HepG2 (cell line): ENCODE measurements around the gene MAP3K14. TPM values are rescaled to one million over a fixed set of nuclear protein-coding genes. Genes with fewer than 3 reads are reported as not detected.
A peak's percentile ranks its signal among the peaks of the same experiment; 100 is the strongest.

ENCODE experiments used
- ARNTL ChIP-seq: sonication (generic); formaldehyde crosslinking; IDR thresholded peaks from 2 replicates; pipeline ENCODE4 v1.4.0; 2020; ENCODE audit warnings: mild to moderate bottlenecking, missing genetic modification reagents
- CENPT ChIP-seq: sonication (generic); formaldehyde crosslinking; IDR thresholded peaks from 2 replicates; pipeline ENCODE4 v1.8.0; 2022; ENCODE audit warnings: low read depth, mild to moderate bottlenecking, moderate library complexity, missing genetic modification reagents
- ESRRA ChIP-seq: sonication (generic); formaldehyde crosslinking; IDR thresholded peaks from 2 replicates; pipeline ENCODE4 v1.5.1; 2020; ENCODE audit warnings: mild to moderate bottlenecking, low read depth, missing genetic modification reagents
- HDAC2 ChIP-seq: sonication (generic); formaldehyde crosslinking; IDR thresholded peaks from 2 replicates; pipeline ENCODE4 v1.4.0; 2020; ENCODE audit warnings: missing genetic modification reagents
- MED1 ChIP-seq: sonication (generic); formaldehyde crosslinking; IDR thresholded peaks from 2 replicates; pipeline ENCODE4 v1.4.0; 2020; ENCODE audit warnings: missing genetic modification reagents
- NR2F1 ChIP-seq, 2 experiments: fragments of 450-650 bp in 1 of 2; formaldehyde crosslinking in 1 of 2; IDR thresholded peaks; 2 replicates each; pipeline versions ENCODE4 v1.5.0 to v1.6.1; 2016 to 2020; ENCODE audit warnings: mild to moderate bottlenecking in 1 of 2, missing compliant biosample characterization in 1 of 2, missing genetic modification reagents in 1 of 2, moderate library complexity in 1 of 2
- POGZ ChIP-seq: sonication (generic); formaldehyde crosslinking; IDR thresholded peaks from 2 replicates; pipeline ENCODE4 v1.4.0; 2020; ENCODE audit warnings: mild to moderate bottlenecking, missing genetic modification reagents
- SRSF9 ChIP-seq: fragments of 200-400 bp; formaldehyde crosslinking; IDR thresholded peaks from 2 replicates; pipeline ENCODE4 v1.6.1; 2018; ENCODE audit warnings: borderline replicate concordance, mild to moderate bottlenecking, low read depth, low read length; ENCODE audit not compliant: insufficient read depth, poor library complexity, severe bottlenecking
- ZEB1 ChIP-seq: IDR thresholded peaks from 2 replicates; pipeline ENCODE4 v1.6.1; 2012; ENCODE audit warnings: mild to moderate bottlenecking, low read depth, inconsistent platforms; ENCODE audit not compliant: insufficient replicate concordance
- ZFAT ChIP-seq: sonication (generic); formaldehyde crosslinking; conservative IDR thresholded peaks from 2 replicates; pipeline ENCODE4 v1.8.1; 2023; ENCODE audit warnings: missing genetic modification reagents, inconsistent platforms
- ZNF253 ChIP-seq: sonication (generic); formaldehyde crosslinking; IDR thresholded peaks from 2 replicates; pipeline ENCODE4 v1.8.0; 2022; ENCODE audit warnings: mild to moderate bottlenecking, missing genetic modification reagents, borderline replicate concordance
- ZNF367 ChIP-seq: sonication (generic); formaldehyde crosslinking; IDR thresholded peaks from 2 replicates; pipeline ENCODE4 v1.4.0; 2020; ENCODE audit warnings: missing genetic modification reagents, borderline replicate concordance
- ZNF543 ChIP-seq: sonication (generic); formaldehyde crosslinking; IDR thresholded peaks from 2 replicates; pipeline ENCODE4 v1.4.0; 2020; ENCODE audit warnings: mild to moderate bottlenecking, missing genetic modification reagents
- ZNF607 ChIP-seq: sonication (generic); formaldehyde crosslinking; IDR thresholded peaks from 2 replicates; pipeline ENCODE4 v1.5.1; 2020; ENCODE audit warnings: missing genetic modification reagents, mild to moderate bottlenecking, borderline replicate concordance
- ZNF713 ChIP-seq: sonication (generic); formaldehyde crosslinking; IDR thresholded peaks from 2 replicates; pipeline ENCODE4 v1.4.0; 2020; ENCODE audit warnings: mild to moderate bottlenecking, missing genetic modification reagents
- polyA plus RNA-seq, 8 experiments: library from polyadenylated mRNA; depleted of rRNA in 3 of 8; stranded (reverse) in 7 of 8; unstranded in 1 of 8; fragments of >200 nt; fragmentation: Illumina TruSeq in 4 of 8; extraction: Trizol in 4 of 8; gene quantifications; 2 replicates each; pipeline versions ENCODE4 v1.2.1 to v1.2.3, GENCODE V29; 2011 to 2016; ENCODE audit warnings: low read depth in 4 of 8, missing spikeins in 1 of 8, mixed read lengths in 1 of 8; ENCODE audit not compliant: insufficient read depth in 1 of 8
- total RNA-seq, 5 experiments: library from RNA; depleted of rRNA; stranded (reverse); fragments of >200 nt; fragmentation: Illumina TruSeq; extraction: Trizol; gene quantifications; 2 replicates each; pipeline ENCODE4 v1.2.3, GENCODE V29; 2016; ENCODE audit warnings: low read depth in 1 of 5
- TF ChIP-seq, protein P1 (sequence below): sonication (generic); formaldehyde crosslinking; IDR thresholded peaks from 2 replicates; pipeline ENCODE4 v1.4.0; 2020; ENCODE audit warnings: missing genetic modification reagents, borderline replicate concordance
- TF ChIP-seq, protein P2 (sequence below): fragments of 450-650 bp; IDR thresholded peaks from 2 replicates; pipeline ENCODE4 v1.6.1; 2017
- TF ChIP-seq, protein P3 (sequence below): sonication (generic); formaldehyde crosslinking; conservative IDR thresholded peaks from 2 replicates; pipeline ENCODE4 v1.5.0; 2020; ENCODE audit warnings: missing genetic modification reagents
- TF ChIP-seq, protein P4 (sequence below): sonication (generic); formaldehyde crosslinking; IDR thresholded peaks from 2 replicates; pipeline ENCODE4 v1.8.0; 2023; ENCODE audit warnings: mild to moderate bottlenecking, missing genetic modification reagents
- TF ChIP-seq, protein P5 (sequence below): sonication (generic); formaldehyde crosslinking; IDR thresholded peaks from 2 replicates; pipeline ENCODE4 v1.8.0; 2022; ENCODE audit warnings: missing genetic modification reagents, low read depth, mild to moderate bottlenecking, borderline replicate concordance

MAP3K14 gene
- total and polyA plus RNA-seq, 2 of the 13 experiments (the other 11 are each of a cell fraction or from before 2014, with no cell fraction given) = 2.6 TPM

DNA sequence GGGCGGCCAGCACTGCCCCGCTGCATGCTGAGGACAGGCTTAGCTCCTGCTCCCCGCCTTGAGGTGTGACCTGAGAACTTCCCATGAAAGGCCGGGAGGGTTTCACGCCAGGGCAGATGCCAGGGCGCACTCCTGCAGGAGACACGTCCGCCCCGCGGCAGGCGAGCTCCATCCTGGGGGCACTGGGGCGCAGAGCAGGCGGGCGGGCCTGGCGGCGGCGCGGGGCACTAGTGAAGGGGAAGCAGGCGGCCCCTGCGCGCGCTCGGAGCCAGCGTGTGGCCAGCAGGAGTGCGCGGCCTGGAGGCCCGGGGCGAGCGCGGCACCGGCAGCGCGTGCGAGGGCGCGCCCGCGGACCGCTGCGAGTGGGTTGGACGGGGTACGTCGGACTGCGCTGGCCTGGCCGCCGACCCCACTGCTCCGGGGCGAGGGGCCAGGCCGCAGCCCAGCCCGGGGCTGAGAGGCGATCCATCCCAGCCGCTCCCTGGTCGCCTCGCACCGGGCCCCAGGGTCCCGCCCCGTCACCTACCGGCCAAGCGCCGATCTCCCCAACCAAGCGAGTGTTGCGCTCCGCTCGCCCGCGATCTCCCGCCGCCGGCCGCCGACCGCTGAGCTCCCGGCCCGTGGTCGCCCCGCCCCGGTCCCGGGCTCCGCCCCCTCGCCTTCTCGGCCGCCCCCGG, at the start of gene MAP3K14 (continued):
- TF ChIP-seq, protein P1, sequence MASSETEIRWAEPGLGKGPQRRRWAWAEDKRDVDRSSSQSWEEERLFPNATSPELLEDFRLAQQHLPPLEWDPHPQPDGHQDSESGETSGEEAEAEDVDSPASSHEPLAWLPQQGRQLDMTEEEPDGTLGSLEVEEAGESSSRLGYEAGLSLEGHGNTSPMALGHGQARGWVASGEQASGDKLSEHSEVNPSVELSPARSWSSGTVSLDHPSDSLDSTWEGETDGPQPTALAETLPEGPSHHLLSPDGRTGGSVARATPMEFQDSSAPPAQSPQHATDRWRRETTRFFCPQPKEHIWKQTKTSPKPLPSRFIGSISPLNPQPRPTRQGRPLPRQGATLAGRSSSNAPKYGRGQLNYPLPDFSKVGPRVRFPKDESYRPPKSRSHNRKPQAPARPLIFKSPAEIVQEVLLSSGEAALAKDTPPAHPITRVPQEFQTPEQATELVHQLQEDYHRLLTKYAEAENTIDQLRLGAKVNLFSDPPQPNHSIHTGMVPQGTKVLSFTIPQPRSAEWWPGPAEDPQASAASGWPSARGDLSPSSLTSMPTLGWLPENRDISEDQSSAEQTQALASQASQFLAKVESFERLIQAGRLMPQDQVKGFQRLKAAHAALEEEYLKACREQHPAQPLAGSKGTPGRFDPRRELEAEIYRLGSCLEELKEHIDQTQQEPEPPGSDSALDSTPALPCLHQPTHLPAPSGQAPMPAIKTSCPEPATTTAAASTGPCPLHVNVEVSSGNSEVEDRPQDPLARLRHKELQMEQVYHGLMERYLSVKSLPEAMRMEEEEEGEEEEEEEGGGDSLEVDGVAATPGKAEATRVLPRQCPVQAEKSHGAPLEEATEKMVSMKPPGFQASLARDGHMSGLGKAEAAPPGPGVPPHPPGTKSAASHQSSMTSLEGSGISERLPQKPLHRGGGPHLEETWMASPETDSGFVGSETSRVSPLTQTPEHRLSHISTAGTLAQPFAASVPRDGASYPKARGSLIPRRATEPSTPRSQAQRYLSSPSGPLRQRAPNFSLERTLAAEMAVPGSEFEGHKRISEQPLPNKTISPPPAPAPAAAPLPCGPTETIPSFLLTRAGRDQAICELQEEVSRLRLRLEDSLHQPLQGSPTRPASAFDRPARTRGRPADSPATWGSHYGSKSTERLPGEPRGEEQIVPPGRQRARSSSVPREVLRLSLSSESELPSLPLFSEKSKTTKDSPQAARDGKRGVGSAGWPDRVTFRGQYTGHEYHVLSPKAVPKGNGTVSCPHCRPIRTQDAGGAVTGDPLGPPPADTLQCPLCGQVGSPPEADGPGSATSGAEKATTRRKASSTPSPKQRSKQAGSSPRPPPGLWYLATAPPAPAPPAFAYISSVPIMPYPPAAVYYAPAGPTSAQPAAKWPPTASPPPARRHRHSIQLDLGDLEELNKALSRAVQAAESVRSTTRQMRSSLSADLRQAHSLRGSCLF (CRISPR knock-in tag) = no peak
- TF ChIP-seq CENPT (CRISPR knock-in tag) (no peak), ZFAT (CRISPR knock-in tag) (no peak), ESRRA (CRISPR knock-in tag) (no peak), ARNTL (CRISPR knock-in tag) (no peak), POGZ (CRISPR knock-in tag) (no peak), ZNF713 (CRISPR knock-in tag) (no peak), ZNF543 (CRISPR knock-in tag) (0 out of 2 replicates have a peak, but pooled peaks have one; percentile 18), ZEB1 (no peak), HDAC2 (CRISPR knock-in tag) (no peak; the same call in 1 of the 2 replicates), SRSF9 (no peak), ZNF367 (no peak; the same call in 1 of the 2 replicates), NR2F1 (CRISPR knock-in tag; IDR thresholded peaks at IDR 0.05) (no peak), ZNF607 (CRISPR knock-in tag) (no peak), MED1 (CRISPR knock-in tag) (no peak; the same call in 1 of the 2 replicates), ZNF253 (CRISPR knock-in tag) (peak; percentile 35; the same call in 1 of the 2 replicates)
- TF ChIP-seq, protein P2, sequence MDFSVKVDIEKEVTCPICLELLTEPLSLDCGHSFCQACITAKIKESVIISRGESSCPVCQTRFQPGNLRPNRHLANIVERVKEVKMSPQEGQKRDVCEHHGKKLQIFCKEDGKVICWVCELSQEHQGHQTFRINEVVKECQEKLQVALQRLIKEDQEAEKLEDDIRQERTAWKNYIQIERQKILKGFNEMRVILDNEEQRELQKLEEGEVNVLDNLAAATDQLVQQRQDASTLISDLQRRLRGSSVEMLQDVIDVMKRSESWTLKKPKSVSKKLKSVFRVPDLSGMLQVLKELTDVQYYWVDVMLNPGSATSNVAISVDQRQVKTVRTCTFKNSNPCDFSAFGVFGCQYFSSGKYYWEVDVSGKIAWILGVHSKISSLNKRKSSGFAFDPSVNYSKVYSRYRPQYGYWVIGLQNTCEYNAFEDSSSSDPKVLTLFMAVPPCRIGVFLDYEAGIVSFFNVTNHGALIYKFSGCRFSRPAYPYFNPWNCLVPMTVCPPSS = no peak
- TF ChIP-seq, protein P3, sequence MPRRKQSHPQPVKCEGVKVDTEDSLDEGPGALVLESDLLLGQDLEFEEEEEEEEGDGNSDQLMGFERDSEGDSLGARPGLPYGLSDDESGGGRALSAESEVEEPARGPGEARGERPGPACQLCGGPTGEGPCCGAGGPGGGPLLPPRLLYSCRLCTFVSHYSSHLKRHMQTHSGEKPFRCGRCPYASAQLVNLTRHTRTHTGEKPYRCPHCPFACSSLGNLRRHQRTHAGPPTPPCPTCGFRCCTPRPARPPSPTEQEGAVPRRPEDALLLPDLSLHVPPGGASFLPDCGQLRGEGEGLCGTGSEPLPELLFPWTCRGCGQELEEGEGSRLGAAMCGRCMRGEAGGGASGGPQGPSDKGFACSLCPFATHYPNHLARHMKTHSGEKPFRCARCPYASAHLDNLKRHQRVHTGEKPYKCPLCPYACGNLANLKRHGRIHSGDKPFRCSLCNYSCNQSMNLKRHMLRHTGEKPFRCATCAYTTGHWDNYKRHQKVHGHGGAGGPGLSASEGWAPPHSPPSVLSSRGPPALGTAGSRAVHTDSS = peak; percentile 69; the same call in 1 of the 2 replicates
- TF ChIP-seq, protein P4, sequence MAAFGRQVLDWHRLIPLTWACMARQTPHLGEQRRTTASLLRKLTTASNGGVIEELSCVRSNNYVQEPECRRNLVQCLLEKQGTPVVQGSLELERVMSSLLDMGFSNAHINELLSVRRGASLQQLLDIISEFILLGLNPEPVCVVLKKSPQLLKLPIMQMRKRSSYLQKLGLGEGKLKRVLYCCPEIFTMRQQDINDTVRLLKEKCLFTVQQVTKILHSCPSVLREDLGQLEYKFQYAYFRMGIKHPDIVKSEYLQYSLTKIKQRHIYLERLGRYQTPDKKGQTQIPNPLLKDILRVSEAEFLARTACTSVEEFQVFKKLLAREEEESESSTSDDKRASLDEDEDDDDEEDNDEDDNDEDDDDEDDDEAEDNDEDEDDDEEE (CRISPR knock-in tag) = peak; percentile 95; the same call in 1 of the 2 replicates
- TF ChIP-seq, protein P5, sequence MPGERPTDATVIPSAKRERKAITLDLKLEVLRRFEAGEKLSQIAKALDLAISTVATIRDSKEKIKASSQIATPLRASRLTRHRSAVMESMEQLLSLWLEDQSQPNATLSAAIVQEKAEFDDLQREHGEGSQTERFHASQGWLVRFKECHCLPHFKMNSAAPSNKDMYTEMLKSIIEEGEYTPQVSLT (CRISPR knock-in tag) = peak; percentile 63; the same call in 1 of the 2 replicates
